GM18520 (cell line): ENCODE measurements around the gene RNF152.
"Not testable (repeated sequence)": the region's sequence is repeated elsewhere in the genome, so short reads cannot be mapped to it uniquely, and the experiment has no call there.

Source experiments
- ATAC-seq: cut with Tn5 transposase; IDR thresholded peaks from one replicate; pipeline ENCODE4 v1.9.1; 2021; ENCODE audit not compliant: unreplicated experiment

RNF152 gene

DNA sequence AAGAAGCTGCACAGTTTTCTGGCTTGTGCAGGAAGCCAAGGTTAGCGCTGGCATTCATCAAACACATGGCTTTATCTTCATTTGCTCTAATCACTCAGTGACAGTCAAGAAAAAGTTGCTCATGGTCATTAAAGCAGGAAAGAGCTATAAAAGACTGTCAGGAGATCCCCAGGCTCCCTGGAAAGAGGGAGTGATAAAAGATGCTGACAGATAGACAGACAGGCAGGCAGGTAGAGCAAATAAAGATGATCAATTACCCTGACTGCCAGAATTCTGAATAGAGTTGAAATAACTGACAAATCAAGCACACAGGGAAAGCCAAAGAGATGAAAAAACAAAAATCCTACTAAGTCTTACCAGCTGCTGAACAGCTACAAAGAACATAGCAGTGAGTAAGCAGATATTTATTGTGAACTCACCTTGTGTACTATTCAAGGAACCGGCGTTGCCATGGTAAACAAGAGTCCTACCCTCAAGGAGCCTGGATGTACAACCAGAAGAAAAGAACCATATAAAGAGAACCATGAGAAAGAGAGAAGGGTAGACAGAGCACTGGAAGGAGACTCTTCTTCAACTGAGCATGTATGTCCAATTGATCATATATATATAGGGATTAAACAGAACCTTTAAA is 68.0 kb downstream of the RNF152 start:
- ATAC-seq, result no peak

- no peak for ATAC-seq
These were observed 69.2 kb downstream of the RNF152 start for GRCh38 chr18:61823595-61823994.

DNA sequence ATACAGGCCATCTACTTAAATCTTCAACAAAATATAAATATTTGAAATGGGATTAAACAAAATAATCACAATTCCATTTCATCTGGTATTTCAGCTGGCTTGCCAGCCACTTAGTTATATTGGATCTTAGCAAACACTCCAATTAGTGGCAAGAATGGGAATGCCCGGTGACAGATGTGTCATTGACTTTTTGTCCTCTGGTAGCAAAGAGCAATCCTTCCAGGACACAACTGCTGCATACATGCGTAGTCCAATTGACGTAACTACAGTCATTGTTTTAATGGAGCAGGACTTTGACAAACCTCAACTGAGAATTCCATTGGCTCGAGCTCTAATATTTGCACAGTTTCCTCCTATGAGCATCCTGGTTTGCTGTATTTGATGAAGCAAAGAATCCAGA is 69.9 kb downstream of the RNF152 start:
- ATAC-seq, result no peak

DNA sequence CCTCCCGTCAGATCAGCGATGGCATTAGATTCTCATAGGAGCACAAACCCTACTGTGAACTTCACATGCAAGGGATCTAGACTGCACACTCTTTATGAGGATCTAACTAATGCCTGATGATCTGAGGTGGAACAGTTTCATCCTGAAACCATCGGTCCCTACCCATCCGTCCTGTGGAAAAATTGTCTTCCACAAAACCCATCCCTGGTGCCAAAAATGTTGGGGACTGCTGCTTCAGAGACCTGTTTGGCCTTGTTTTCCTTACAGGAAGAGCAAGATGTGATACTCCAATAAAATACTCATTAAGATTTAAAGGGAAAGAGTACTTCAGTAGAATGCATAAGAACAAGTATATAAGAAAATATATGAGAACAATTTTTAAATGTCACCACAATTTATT is 71.1 kb downstream of the RNF152 start:
- no peak for ATAC-seq

- no peak for ATAC-seq
These were observed 71.9 kb downstream of the RNF152 start for GRCh38 chr18:61820882-61821281.

DNA sequence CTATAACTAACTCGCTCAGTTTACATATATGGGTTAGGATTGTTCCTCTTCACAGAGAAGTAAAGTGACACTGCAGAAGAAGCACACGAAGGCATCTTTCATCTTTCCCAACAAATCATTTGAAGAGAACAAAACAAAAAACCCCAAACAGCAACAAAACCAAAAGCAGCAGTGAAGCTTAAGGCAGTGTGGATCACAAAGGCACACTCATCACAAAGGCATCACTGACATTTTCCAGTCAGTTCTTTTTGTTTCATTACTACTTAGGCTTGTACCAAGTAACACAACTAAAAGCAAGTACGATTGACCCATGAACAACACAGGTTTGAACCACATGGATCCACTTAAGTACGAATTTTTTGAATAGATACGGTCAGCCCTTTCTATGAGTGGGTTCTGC is 75.7 kb downstream of the RNF152 start:
- ATAC-seq, result no peak

DNA sequence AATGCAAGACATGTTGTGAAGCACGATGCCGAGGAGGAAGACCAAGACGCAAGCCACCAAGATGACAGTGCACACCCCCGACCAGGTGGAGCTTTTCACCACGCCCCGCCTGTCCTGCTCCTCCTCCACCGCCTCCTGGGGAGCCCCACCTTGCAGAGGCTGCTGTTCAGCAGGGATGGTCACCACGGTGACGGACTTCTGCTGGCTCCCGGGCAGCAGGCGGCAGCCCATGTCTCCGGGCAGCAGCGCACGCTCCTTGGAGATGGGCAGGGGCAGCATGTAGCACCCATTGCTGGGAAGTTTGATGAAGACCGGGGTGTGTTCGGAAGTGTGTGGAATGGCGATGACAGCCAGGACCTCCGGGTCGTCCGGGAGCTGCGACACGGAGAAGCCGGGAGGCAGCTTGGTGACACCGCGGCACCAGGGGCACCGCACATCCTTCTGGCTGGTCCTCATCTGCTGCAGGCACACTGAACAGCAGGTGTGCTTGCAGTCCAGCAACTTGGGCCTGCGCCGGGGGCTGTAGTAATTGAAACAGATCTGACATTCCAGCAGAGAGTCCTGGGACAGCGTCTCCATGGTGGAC is 76.8 kb downstream of the RNF152 start:
- no peak for ATAC-seq

DNA sequence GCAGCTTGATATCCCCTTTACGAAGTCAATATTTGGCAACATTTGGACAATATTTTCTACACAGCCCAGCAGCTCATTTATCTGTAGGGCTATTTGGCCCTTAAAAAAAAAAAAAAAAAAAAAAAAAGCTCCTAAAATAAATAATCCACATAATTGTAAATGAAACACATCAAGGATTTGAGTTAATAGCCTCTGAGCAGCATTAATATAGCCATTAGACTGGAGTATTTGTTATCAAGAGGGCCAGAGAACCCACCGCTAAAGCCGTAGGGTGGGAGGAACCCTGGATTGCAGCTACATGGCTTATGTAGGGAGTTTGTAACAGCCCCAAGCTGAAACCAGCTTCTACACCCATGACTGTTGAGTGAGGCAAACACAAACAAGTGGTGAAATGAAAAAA is 84.5 kb downstream of the RNF152 start:
- no peak for ATAC-seq

- no peak for ATAC-seq
These were observed 89.4 kb downstream of the RNF152 start for GRCh38 chr18:61803393-61803792.

GRCh38 chr18:61797696-61798590 is 94.9 kb downstream of the RNF152 start:
- ATAC-seq, result no peak

GRCh38 chr18:61791031-61791430 is 101.8 kb downstream of the RNF152 start:
- no peak for ATAC-seq

DNA sequence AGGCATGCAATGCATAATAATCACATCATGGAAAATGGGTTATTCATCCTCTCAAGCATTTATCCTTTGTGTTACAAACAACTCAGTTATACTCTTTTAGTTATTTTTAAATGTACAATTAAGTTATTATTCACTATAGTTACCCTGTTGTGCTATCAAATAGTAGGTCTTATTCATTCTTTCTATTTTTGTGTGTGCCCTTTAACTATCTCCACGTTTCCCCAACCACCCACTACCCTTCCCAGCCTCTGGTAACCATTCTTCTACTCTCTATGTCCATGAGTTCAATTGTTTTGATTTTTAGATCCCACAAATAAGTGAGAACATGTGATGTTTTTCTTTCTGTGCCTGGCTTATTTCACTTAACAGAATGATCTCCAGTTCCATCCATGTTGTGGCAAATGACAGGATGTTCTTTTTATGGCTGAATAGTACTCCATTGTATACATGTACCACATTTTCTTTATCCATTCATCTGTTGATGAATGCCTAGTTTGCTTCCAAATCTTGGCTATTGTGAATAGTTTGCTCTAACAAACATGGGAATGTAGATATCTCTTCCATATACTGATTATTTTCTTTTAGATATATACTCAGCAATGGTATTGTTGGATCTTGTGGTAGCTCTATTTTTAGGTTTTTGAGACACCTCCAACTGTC is 105.7 kb downstream of the RNF152 start:
- not testable (repeated sequence) for ATAC-seq

- no peak for ATAC-seq
These were observed 107.2 kb downstream of the RNF152 start for GRCh38 chr18:61785588-61785987.

DNA sequence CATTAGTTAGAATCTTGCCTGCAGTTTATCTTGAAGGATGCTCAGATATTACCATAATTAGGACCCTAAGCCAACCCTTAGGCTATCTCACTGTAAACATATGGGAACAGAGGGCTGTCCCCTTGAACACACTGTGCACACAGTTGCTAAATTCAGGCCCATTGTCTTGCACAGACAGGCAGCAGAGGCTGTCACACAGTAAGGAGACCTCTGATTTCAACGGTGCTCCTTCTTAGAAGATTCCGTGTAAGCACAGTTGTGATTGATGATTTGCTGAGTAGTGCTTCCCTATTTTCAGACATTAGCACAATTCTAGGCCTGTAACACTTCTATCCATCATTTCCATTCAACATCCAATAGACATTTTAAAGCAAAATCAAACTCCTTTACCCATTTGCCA is 108.0 kb downstream of the RNF152 start:
- no peak for ATAC-seq

- ATAC-seq, result no peak
These were observed 110.3 kb downstream of the RNF152 start for GRCh38 chr18:61782545-61782944.

DNA sequence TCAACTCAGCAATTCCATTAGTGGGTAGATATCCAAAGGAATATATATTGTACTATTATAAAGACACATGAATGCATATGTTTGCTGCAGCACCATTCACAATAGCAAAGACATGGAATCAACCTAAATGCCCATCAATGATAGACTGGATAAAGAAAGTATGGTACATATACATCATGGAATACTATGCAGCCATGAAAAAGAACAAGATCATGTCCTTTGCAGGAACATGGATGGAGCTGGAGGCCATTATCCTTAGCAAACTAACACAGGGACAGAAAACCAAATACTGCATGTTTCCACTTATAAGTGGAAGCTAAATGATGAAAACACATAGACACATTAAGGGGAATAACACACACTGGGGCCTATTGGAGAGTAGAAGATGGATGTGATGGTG is 116.6 kb downstream of the RNF152 start:
- not testable (repeated sequence) for ATAC-seq

DNA sequence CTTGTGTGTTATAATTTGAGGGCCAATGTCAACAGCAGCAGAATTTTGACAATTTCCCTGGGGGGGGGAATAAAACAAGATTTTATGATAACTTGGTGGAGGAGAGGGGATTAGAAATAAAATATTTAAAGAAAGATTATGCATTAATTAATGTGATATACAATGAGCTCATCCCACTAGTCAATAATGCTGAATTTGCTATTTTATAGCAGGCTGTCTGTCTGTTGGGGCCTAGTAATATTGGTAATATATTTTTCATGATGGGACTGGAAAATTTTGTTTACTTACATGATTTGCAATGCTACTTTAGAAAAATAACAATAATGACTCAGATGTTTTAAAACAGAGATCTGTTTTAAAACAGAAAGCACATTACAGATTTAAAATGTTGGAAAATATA is 118.0 kb downstream of the RNF152 start:
- no peak for ATAC-seq

DNA sequence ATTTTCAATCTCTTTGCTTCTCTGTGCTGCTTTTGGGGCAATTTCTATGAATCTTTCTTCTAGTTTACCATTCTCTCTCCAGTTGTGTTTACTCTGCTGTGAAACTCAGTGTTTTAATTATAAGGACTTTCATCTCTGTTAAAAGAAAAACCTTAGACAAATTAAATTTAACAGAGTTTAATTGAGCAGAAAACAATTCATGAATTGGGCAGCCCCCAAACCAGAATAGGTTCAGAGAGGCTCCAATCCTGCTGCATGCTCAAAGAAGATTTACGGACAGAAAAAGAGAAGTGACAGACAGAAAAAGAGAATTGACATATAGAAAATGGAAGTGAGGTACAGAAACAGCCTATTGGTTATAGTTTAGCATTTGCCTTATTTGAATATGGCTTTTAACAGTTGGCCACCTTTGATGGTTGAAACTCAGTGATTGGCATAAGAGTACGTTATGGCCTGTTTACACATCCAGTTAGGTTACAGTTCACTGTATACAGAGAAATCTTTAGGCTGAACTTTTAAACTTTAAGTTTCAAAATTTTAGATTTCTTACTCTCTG is 120.4 kb downstream of the RNF152 start:
- peak; percentile 53 for ATAC-seq

DNA sequence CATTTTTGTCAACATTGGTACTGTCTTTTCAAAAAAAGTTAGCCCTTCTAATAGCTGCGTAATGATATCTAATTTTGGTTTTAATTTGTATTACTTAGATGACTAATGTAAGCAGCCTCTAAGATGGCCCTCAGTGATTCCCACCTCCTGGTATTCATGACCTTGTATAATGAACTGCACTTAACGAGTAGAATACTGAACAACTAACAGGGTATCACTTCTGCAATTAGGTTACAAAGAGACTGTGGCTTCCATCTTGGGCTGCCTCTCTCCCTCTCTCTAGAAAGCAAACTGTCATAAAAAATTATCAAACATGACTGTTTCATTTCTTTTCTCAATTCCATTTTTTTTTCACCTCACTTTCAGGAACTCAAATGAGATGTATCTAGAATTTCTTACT is 120.9 kb downstream of the RNF152 start:
- ATAC-seq, result no peak

DNA sequence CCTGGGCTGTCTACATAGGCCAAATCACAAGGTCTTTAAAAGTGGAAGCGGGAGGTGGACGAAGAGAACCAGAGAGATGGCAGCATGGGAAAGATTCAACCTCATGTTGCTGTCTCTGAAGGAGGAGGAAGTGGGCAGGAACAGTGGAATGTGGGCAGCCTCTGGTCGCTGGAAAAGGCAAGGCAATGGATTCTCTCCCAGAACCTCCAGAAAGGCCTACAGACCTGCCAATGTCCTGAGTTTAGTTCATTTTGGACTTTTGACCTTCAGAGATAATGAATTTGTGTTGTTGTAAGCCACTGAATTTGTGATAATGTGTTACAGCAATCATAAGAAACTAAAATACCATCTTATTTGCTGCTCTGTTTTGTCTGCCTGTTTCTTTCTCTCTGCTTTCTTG is 122.5 kb downstream of the RNF152 start:
- no peak for ATAC-seq

DNA sequence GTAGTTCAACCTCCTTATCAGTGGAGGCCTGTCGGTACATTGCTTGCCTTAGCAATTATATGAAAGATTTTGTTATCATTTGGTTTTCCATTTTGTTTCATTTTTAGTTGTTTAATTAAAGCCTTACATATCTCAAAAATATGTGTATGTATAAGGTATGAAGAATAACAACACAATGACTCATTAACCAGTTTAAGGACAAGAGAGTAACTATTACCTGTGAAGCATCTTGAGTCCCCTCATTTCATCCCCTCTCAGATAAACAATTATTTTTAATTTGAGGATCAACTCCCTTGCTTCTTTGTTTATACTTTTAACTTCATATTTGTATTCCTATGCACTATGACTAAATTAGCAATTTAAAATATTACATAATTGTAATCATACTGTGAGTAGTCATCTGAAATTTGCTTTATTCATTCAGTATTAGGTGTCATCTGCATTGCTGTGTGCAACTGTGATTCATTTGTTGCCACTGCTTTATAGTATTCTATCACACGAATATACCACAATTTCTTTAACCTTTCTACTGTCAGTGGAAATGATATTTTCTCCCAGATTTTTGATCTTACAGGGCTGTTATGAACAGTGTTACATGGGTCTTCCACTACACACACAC is 126.4 kb downstream of the RNF152 start:
- ATAC-seq, result no peak
